NCI-H1417 (cell line): ENCODE results near the gene SLC25A51.

Source experiments
- DNase-seq, 3 experiments: peaks; one replicate each; lab custom pipeline; 2025; lab: John Stamatoyannopoulos, UW

SLC25A51 gene

GRCh38 chr9:37903647-37904444 is at the start of gene SLC25A51:
Gene SLC25A51, minus strand, starts transcription at chr9:37904127. Its CDS starts 15,577 bp downstream, at chr9:37888550.
- DNase-seq: peak; percentile 90 to 93 (median 91)

- no peak for DNase-seq
These were observed 49.4 kb upstream of the SLC25A51 start for GRCh38 chr9:37953206-37953774.

- no peak for DNase-seq
These were observed 48.8 kb upstream of the SLC25A51 start for GRCh38 chr9:37952731-37953130.

GRCh38 chr9:37951671-37952449 is 47.9 kb upstream of the SLC25A51 start:
- no peak for DNase-seq

- no peak for DNase-seq
These were observed 46.6 kb upstream of the SLC25A51 start for GRCh38 chr9:37950561-37950960.

GRCh38 chr9:37949576-37949975 is 45.6 kb upstream of the SLC25A51 start:
- no peak for DNase-seq

- DNase-seq: no peak
These were observed 44.6 kb upstream of the SLC25A51 start for GRCh38 chr9:37948417-37948980.

- DNase-seq: no peak
These were observed 44.0 kb upstream of the SLC25A51 start for GRCh38 chr9:37947977-37948376.

- no peak for DNase-seq
These were observed 43.5 kb upstream of the SLC25A51 start for GRCh38 chr9:37947471-37947870.

GRCh38 chr9:37946971-37947370 is 43.0 kb upstream of the SLC25A51 start:
- no peak for DNase-seq

- no peak for DNase-seq
These were observed 42.1 kb upstream of the SLC25A51 start for GRCh38 chr9:37946041-37946440.

- DNase-seq: no peak
These were observed 40.9 kb upstream of the SLC25A51 start for GRCh38 chr9:37944671-37945481.

- no peak for DNase-seq
These were observed 40.3 kb upstream of the SLC25A51 start for GRCh38 chr9:37944266-37944650.

GRCh38 chr9:37943345-37944265 is 39.7 kb upstream of the SLC25A51 start:
- DNase-seq: no peak

- DNase-seq: no peak
These were observed 38.9 kb upstream of the SLC25A51 start for GRCh38 chr9:37942621-37943344.

- no peak for DNase-seq
These were observed 37.3 kb upstream of the SLC25A51 start for GRCh38 chr9:37941253-37941652.

GRCh38 chr9:37939575-37940095 is 35.7 kb upstream of the SLC25A51 start:
- no peak for DNase-seq

GRCh38 chr9:37938121-37938891 is 34.4 kb upstream of the SLC25A51 start:
- DNase-seq: no peak

GRCh38 chr9:37937366-37937765 is 33.4 kb upstream of the SLC25A51 start:
- DNase-seq: no peak
